ENCODE measurements around the gene ZFPM1.

ZFPM1 gene

GRCh38 chr16:88434353-88434690, 18.8 kb upstream of the ZFPM1 start:
- DNase-seq (ENCODE audit: low read depth) = no peak

- no peak for DNase-seq (ENCODE audit: low read depth)
Observed at GRCh38 chr16:88434746-88435145, 18.3 kb upstream of the ZFPM1 start.

- DNase-seq (ENCODE audit: low read depth) = no peak
Observed at GRCh38 chr16:88435437-88436355, 17.4 kb upstream of the ZFPM1 start.

- DNase-seq (ENCODE audit: low read depth) = no peak
Observed at GRCh38 chr16:88436796-88437195, 16.3 kb upstream of the ZFPM1 start.

- DNase-seq (ENCODE audit: low read depth) = no peak
Observed at GRCh38 chr16:88437367-88437964, 15.6 kb upstream of the ZFPM1 start.

- no peak for DNase-seq (ENCODE audit: low read depth)
Observed at GRCh38 chr16:88438084-88438870, 14.8 kb upstream of the ZFPM1 start.

- DNase-seq (ENCODE audit: low read depth) = no peak
Observed at GRCh38 chr16:88439016-88439415, 14.1 kb upstream of the ZFPM1 start.

GRCh38 chr16:88439706-88440105, 13.4 kb upstream of the ZFPM1 start:
- no peak for DNase-seq (ENCODE audit: low read depth)

- no peak for DNase-seq (ENCODE audit: low read depth)
Observed at GRCh38 chr16:88440111-88440510, 13.0 kb upstream of the ZFPM1 start.

GRCh38 chr16:88440686-88441405, 12.2 kb upstream of the ZFPM1 start:
- DNase-seq (ENCODE audit: low read depth) = no peak

GRCh38 chr16:88441460-88441859, 11.6 kb upstream of the ZFPM1 start:
- DNase-seq (ENCODE audit: low read depth) = no peak

GRCh38 chr16:88442383-88442726, 10.7 kb upstream of the ZFPM1 start:
- no peak for DNase-seq (ENCODE audit: low read depth)

- DNase-seq (ENCODE audit: low read depth) = peak; percentile 26
Observed at GRCh38 chr16:88442727-88443576, 10.1 kb upstream of the ZFPM1 start.

GRCh38 chr16:88444826-88445582, 8.1 kb upstream of the ZFPM1 start:
- DNase-seq (ENCODE audit: low read depth) = no peak

- no peak for DNase-seq (ENCODE audit: low read depth)
Observed at GRCh38 chr16:88445583-88445960, 7.5 kb upstream of the ZFPM1 start.

- DNase-seq (ENCODE audit: low read depth) = no peak
Observed at GRCh38 chr16:88446061-88446460, 7.0 kb upstream of the ZFPM1 start.

- DNase-seq (ENCODE audit: low read depth) = no peak
Observed at GRCh38 chr16:88446736-88447135, 6.3 kb upstream of the ZFPM1 start.

GRCh38 chr16:88447881-88448280, 5.2 kb upstream of the ZFPM1 start:
- no peak for DNase-seq (ENCODE audit: low read depth)

GRCh38 chr16:88448461-88449266, 4.4 kb upstream of the ZFPM1 start:
- DNase-seq (ENCODE audit: low read depth) = no peak

GRCh38 chr16:88449267-88449561, 3.9 kb upstream of the ZFPM1 start:
- DNase-seq (ENCODE audit: low read depth) = no peak

All from fibroblast of the conjunctiva (primary cell).